ENCODE data around the gene GABRD. TPM values are rescaled to one million over a fixed set of nuclear protein-coding genes. Genes with fewer than 3 reads are reported as not detected.

GABRD gene
- total RNA-seq, 2 donors from 2014 or later: not detected

GRCh38 chr1:2022063-2022770, 3.1 kb downstream of the GABRD start:
- TF ChIP-seq CTCF (IDR thresholded peaks at IDR 0.05): no peak
- DNase-seq (ENCODE audit: low spot score): no peak
- no peak overlapping the region for H3K27ac ChIP-seq
- H3K4me1 ChIP-seq: peaks cover 0 to 22% of the 10 kb centered on the region in 2 donors
- no peaks in the 10 kb centered on the region for H3K9me3 ChIP-seq
- H3K4me3 ChIP-seq: no peak overlapping the region
- no peaks in the 10 kb centered on the region for H3K36me3 ChIP-seq
- H3K27me3 ChIP-seq: peaks cover 5 to 24% of the 10 kb centered on the region in 2 donors

- Histone ChIP-seq H3K27me3 (peaks cover 5 to 24% of the 10 kb centered on the region in 2 donors), H3K36me3 (no peaks in the 10 kb centered on the region), H3K9me3 (no peaks in the 10 kb centered on the region), H3K4me3 (no peak overlapping the region), H3K4me1 (peaks cover 0 to 22% of the 10 kb centered on the region in 2 donors), H3K27ac (no peak overlapping the region)
- TF ChIP-seq CTCF (IDR thresholded peaks at IDR 0.05): no peak
- no peak for DNase-seq (ENCODE audit: low spot score)
Measured at GRCh38 chr1:2023187-2023586, 4.0 kb downstream of the GABRD start.

GRCh38 chr1:2024451-2024850, 5.3 kb downstream of the GABRD start:
- no peaks in the 10 kb centered on the region for H3K36me3 ChIP-seq
- no peak overlapping the region for H3K27ac ChIP-seq
- DNase-seq (ENCODE audit: low spot score): no peak
- TF ChIP-seq CTCF (IDR thresholded peaks at IDR 0.05): no peak
- peaks cover 0 to 13% of the 10 kb centered on the region in 2 donors for H3K4me1 ChIP-seq
- peaks cover 5 to 23% of the 10 kb centered on the region in 2 donors for H3K27me3 ChIP-seq
- H3K9me3 ChIP-seq: no peaks in the 10 kb centered on the region
- H3K4me3 ChIP-seq: no peak overlapping the region

- Histone ChIP-seq H3K4me1 (peaks cover 0 to 9% of the 10 kb centered on the region in 2 donors), H3K27ac (no peak overlapping the region), H3K4me3 (no peak overlapping the region), H3K27me3 (peaks cover 3 to 19% of the 10 kb centered on the region in 2 donors), H3K9me3 (no peaks in the 10 kb centered on the region), H3K36me3 (no peaks in the 10 kb centered on the region)
- no peak for TF ChIP-seq CTCF (IDR thresholded peaks at IDR 0.05)
- DNase-seq (ENCODE audit: low spot score): no peak
Measured at GRCh38 chr1:2024887-2025286, 5.7 kb downstream of the GABRD start.

- Histone ChIP-seq H3K36me3 (no peaks in the 10 kb centered on the region), H3K9me3 (no peaks in the 10 kb centered on the region), H3K4me3 (peak overlapping the region in 1 of 2 donors; percentile 4), H3K27me3 (peaks cover 2 to 13% of the 10 kb centered on the region in 2 donors), H3K4me1 (peaks cover 0 to 7% of the 10 kb centered on the region in 2 donors), H3K27ac (no peak overlapping the region)
- TF ChIP-seq CTCF (IDR thresholded peaks at IDR 0.05): no peak
- DNase-seq (ENCODE audit: low spot score): no peak
Measured at GRCh38 chr1:2025491-2025981, 6.4 kb downstream of the GABRD start.
